CD4-positive, alpha-beta T cell (primary cell): ENCODE measurements around the gene TLR6. TPM values are rescaled to one million over a fixed set of nuclear protein-coding genes. Genes with fewer than 3 reads are reported as not detected.
A peak's percentile ranks its signal among the peaks of the same experiment; 100 is the strongest.

Experiments
- ATAC-seq: fragments of 200-7000 bp; cut with Tn5 transposase; one replicate; pipeline ENCODE4 v1.10.0; 2022; ENCODE audit warnings: mild to moderate bottlenecking; ENCODE audit not compliant: poor library complexity
- CTCF ChIA-PET: fragments of 350-600 bp; sonication (Branson Sonifier 250); formaldehyde crosslinking; loops from one replicate; lab custom pipeline; 2021; ENCODE audit warnings: antibody characterized with exemption, inconsistent platforms; lab: Charles Lee
- POLR2A ChIA-PET: fragments of 350-600 bp; sonication (Branson Sonifier 250); formaldehyde crosslinking; loops from one replicate; lab custom pipeline; 2021; ENCODE audit warnings: antibody characterized with exemption, inconsistent platforms; lab: Charles Lee
- DNase-seq, 14 experiments: peaks; one replicate each; pipeline ENCODE4 v3.0.0-alpha.2; 2013 to 2020; ENCODE audit warnings: mixed read lengths in 2 of 14
- H3K27ac ChIP-seq, 2 donors: one replicate each; pipeline versions ENCODE4 v1.5.1 to v1.7.0; 2013; ENCODE audit warnings: low read length in 2 of 2, low read depth in 1 of 2, mild to moderate bottlenecking in 1 of 2
- H3K27me3 ChIP-seq, 2 experiments: 1 replicate in 1 of 2; 2 replicates in 1 of 2; pipeline versions ENCODE4 v1.6.1 to v1.7.0; 2013; ENCODE audit warnings: low read length in 2 of 2, control low read depth in 1 of 2, mild to moderate bottlenecking in 1 of 2, moderate library complexity in 1 of 2; ENCODE audit not compliant: insufficient read depth in 2 of 2, control insufficient read depth in 1 of 2
- H3K36me3 ChIP-seq: one replicate; pipeline ENCODE4 v1.6.1; 2013; ENCODE audit warnings: low read length, control low read depth; ENCODE audit not compliant: insufficient read depth
- H3K4me1 ChIP-seq: one replicate; pipeline ENCODE4 v1.6.1; 2013; ENCODE audit warnings: low read length, control low read depth; ENCODE audit not compliant: insufficient read depth
- H3K4me3 ChIP-seq: one replicate; pipeline ENCODE4 v1.5.1; 2013; ENCODE audit warnings: mild to moderate bottlenecking, low read length, moderate library complexity
- H3K9me3 ChIP-seq, 2 experiments: 1 replicate in 1 of 2; 2 replicates in 1 of 2; pipeline versions ENCODE4 v1.6.1 to v1.7.0; 2013; ENCODE audit warnings: low read length in 2 of 2, mild to moderate bottlenecking in 2 of 2, control low read depth in 1 of 2, moderate library complexity in 1 of 2; ENCODE audit not compliant: control insufficient read depth in 1 of 2, insufficient read depth in 1 of 2
- H3K27ac Mint-ChIP-seq: one replicate; pipeline ENCODE4 v1.8.0; 2020; ENCODE audit warnings: mixed read lengths
- H3K27me3 Mint-ChIP-seq: one replicate; pipeline ENCODE4 v1.8.0; 2021; ENCODE audit warnings: mixed read lengths
- H3K36me3 Mint-ChIP-seq: one replicate; pipeline ENCODE4 v1.8.0; 2021; ENCODE audit warnings: low read depth, mixed read lengths
- H3K4me1 Mint-ChIP-seq: one replicate; pipeline ENCODE4 v1.8.0; 2021; ENCODE audit warnings: low read depth, mixed read lengths
- H3K4me3 Mint-ChIP-seq: one replicate; pipeline ENCODE4 v1.8.0; 2020; ENCODE audit warnings: mild to moderate bottlenecking, mixed read lengths
- H3K9me3 Mint-ChIP-seq: one replicate; pipeline ENCODE4 v1.8.0; 2020; ENCODE audit warnings: mixed read lengths
- intact Hi-C, 2 experiments: fragments of 100-400 bp; cut with DNase I in 1 of 2; cut with micrococcal nuclease in 1 of 2; formaldehyde crosslinking; loops; one replicate each; pipeline versions ENCODE4 v1.15.1 to v1.9.0; 2023 to 2025; cut with DNase I, micrococcal nuclease
- total RNA-seq, 174 experiments: library from RNA in 2 of 174; stranded (reverse) in 2 of 174; gene quantifications; one replicate each; pipeline ENCODE4 v1.2.3 and lab custom pipeline; 2021 to 2026
- TF ChIP-seq, protein P1 (sequence below): fragments of 200-600 bp; IDR thresholded peaks from one replicate; pipeline ENCODE4 v1.8.0; 2022; ENCODE audit warnings: antibody characterized with exemption, mild to moderate bottlenecking

Gene TLR6
- total RNA-seq, 2 experiments from 2014 or later = 0.69 to 1.3 TPM

DNA sequence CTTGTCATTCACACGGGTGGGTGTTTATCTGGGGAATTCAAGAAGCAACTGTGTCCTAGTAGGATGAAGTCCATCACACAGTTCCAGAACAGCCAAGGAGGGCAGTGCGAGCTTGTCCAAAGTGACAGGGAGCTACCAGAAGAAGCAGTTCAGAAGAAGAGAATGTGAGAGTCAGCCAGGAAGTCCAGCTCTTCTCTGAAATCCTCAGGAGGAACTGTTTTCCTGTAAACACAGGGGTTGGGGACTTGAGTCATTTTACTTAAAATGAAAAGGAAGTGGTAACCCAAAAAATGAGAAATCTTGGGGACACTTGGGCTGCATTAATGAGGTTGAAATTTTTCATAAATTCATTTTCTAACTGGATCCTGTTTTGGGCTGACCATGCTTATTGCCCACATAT, 65.6 kb downstream of the TLR6 start:
- TF ChIP-seq, protein P1, sequence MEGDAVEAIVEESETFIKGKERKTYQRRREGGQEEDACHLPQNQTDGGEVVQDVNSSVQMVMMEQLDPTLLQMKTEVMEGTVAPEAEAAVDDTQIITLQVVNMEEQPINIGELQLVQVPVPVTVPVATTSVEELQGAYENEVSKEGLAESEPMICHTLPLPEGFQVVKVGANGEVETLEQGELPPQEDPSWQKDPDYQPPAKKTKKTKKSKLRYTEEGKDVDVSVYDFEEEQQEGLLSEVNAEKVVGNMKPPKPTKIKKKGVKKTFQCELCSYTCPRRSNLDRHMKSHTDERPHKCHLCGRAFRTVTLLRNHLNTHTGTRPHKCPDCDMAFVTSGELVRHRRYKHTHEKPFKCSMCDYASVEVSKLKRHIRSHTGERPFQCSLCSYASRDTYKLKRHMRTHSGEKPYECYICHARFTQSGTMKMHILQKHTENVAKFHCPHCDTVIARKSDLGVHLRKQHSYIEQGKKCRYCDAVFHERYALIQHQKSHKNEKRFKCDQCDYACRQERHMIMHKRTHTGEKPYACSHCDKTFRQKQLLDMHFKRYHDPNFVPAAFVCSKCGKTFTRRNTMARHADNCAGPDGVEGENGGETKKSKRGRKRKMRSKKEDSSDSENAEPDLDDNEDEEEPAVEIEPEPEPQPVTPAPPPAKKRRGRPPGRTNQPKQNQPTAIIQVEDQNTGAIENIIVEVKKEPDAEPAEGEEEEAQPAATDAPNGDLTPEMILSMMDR = no peak
- Mint-ChIP-seq H3K27me3 (no peaks in the 10 kb centered on the region), H3K4me1 (no peaks in the 10 kb centered on the region), H3K27ac (no peak overlapping the region), H3K9me3 (peaks cover 11% of the 10 kb centered on the region), H3K4me3 (no peak overlapping the region), H3K36me3 (peaks cover 27% of the 10 kb centered on the region)
- Histone ChIP-seq H3K36me3 (no peaks in the 10 kb centered on the region), H3K4me1 (no peaks in the 10 kb centered on the region), H3K27ac (no peak overlapping the region), H3K4me3 (no peak overlapping the region), H3K27me3 (no peaks in the 10 kb centered on the region), H3K9me3 (peaks cover 4 to 35% of the 10 kb centered on the region in 2 experiments)
- POLR2A ChIA-PET = interaction anchor here (2.0 kb wide), 1 partner anchor 13 kb away, joined by 7 read pairs; no protein-coding TSS in a partner anchor
- DNase-seq = peak in 2 of 14 experiments; percentile 21 to 24
- intact Hi-C loops = no loop called here
- CTCF ChIA-PET = interaction anchor here (0.9 kb wide), 1 partner anchor 9 kb away, joined by 3 read pairs; the partner anchor contains the start of gene TLR10
- no peak for ATAC-seq

DNA sequence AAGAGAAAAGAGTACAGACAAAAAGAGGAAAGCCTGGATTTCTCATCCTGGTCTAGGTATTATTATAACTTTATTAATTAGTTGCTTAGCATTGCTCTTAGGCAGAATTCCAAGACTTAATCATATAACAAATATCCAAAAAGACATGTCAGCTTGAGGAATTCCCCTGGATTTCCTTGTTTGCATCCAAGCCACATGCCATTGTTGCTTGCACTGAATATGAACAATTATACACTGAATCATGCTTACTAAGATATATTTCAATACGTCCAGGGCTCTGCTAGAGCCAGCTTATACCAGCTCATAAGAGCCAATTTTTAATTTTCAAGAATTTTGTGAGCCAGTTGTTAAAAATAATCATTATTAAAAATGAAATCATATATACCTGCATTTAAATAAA, 68.3 kb downstream of the TLR6 start:
- H3K36me3 ChIP-seq = no peaks in the 10 kb centered on the region
- ChIA-PET POLR2A (no interaction called here), CTCF (no interaction called here)
- no peaks in the 10 kb centered on the region for H3K27me3 ChIP-seq
- Mint-ChIP-seq H3K4me3 (no peak overlapping the region), H3K36me3 (peaks cover 9% of the 10 kb centered on the region), H3K27ac (no peak overlapping the region), H3K27me3 (no peaks in the 10 kb centered on the region), H3K4me1 (no peaks in the 10 kb centered on the region), H3K9me3 (no peaks in the 10 kb centered on the region)
- no peak overlapping the region for H3K27ac ChIP-seq
- H3K9me3 ChIP-seq = peaks cover 4 to 14% of the 10 kb centered on the region in 2 experiments
- H3K4me1 ChIP-seq = no peaks in the 10 kb centered on the region
- ATAC-seq (no peak), DNase-seq (no peak)
- no peak overlapping the region for H3K4me3 ChIP-seq
- TF ChIP-seq, protein P1 = no peak
- intact Hi-C loops = no loop called here

DNA sequence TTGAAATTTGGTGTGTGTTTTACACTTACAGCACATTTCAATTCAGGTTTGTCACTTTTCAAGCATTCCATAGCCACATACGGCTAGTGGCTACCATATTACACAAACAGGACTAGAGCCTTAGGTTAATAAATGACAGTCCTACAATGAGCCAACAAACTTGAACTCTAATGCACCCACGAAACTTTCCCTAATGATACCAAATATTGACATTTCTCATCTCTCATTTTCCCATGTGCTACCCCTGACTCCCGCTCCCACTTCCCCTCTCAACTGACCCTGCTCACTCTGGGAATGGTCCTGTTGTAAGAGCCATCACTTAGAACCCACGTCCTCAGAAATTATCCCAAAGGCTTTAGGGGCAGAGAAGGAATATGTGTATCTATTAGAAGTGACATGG, 68.9 kb downstream of the TLR6 start:
- Mint-ChIP-seq H3K4me3 (no peak overlapping the region), H3K27ac (no peak overlapping the region), H3K9me3 (no peaks in the 10 kb centered on the region), H3K36me3 (peaks cover 9% of the 10 kb centered on the region), H3K27me3 (no peaks in the 10 kb centered on the region), H3K4me1 (peaks cover 2% of the 10 kb centered on the region)
- TF ChIP-seq, protein P1 = no peak
- intact Hi-C loops = no loop called here
- H3K4me1 ChIP-seq = peaks cover 2% of the 10 kb centered on the region
- H3K9me3 ChIP-seq = peaks cover 4 to 10% of the 10 kb centered on the region in 2 experiments
- no peak overlapping the region for H3K4me3 ChIP-seq
- ATAC-seq = no peak
- DNase-seq = no peak
- no peaks in the 10 kb centered on the region for H3K36me3 ChIP-seq
- CTCF ChIA-PET = no interaction called here
- POLR2A ChIA-PET = no interaction called here
- no peak overlapping the region for H3K27ac ChIP-seq
- H3K27me3 ChIP-seq = no peaks in the 10 kb centered on the region
